AG08396 (cell line): ENCODE results near the gene STK24.

ENCODE experiments used
- DNase-seq: peaks from one replicate; pipeline ENCODE4 v3.0.0; 2012; ENCODE audit warnings: low spot score, mixed read lengths

STK24 gene

GRCh38 chr13:98509271-98510155 is 67.4 kb downstream of the STK24 start:
- DNase-seq = peak; percentile 79

GRCh38 chr13:98508685-98509084 is 68.2 kb downstream of the STK24 start:
- peak; percentile 28 for DNase-seq

- no peak for DNase-seq
These were observed 68.6 kb downstream of the STK24 start for GRCh38 chr13:98508280-98508679.

GRCh38 chr13:98507282-98507797 is 69.6 kb downstream of the STK24 start:
- DNase-seq = no peak

DNA sequence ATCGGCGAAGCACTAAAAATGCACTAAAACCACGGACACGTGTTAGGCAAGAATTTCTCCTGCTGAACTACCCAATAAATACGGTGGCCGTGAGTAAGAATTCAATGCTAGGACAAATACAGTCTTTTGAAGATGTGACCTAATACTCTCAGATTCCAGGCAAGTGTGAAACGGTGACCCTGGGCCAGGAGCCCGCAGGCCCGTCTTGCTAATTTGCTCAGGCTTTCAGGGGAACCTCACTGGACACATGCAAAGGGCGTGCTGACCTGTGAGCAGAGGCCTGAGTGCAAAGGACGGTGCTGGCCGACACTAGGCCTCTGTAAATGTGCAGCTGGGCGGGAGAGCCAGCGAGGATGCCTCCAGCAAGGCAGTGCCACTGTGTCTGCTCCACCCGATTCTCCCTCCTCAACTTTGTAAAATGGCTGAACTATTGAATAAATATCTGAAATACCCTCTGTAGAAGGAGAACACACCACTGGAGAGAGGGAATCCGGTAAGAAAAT is 70.1 kb downstream of the STK24 start:
- DNase-seq = no peak

- DNase-seq = no peak
These were observed 70.6 kb downstream of the STK24 start for GRCh38 chr13:98506322-98506721.

- DNase-seq = no peak
These were observed 71.7 kb downstream of the STK24 start for GRCh38 chr13:98505217-98505616.

GRCh38 chr13:98504371-98504963 is 72.4 kb downstream of the STK24 start:
- no peak for DNase-seq

GRCh38 chr13:98504029-98504351 is 72.9 kb downstream of the STK24 start:
- no peak for DNase-seq

- no peak for DNase-seq
These were observed 73.5 kb downstream of the STK24 start for GRCh38 chr13:98503175-98504028.

DNA sequence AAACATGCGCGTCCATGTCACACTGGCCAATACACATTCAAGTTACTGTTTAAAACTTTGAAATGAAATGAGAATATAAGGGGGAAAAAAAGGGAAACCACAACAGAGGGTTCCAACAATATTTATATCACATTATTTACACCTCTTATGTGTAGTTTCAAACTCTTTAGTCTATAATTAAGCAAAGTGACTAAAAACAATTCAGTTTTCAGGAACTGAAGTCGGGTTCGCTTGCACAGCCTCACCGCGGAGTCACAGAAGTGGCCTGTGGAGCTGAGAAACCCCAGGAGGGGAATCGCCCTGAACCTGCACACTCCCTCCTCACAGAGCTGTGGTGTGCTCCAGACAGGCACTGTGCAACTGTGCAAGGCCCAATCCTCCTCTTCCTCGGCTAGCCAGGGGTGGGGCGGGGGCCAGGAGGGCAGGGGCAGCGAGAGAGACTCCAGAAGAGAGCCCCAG is 75.9 kb downstream of the STK24 start:
- no peak for DNase-seq

- DNase-seq = no peak
These were observed 79.9 kb downstream of the STK24 start for GRCh38 chr13:98496966-98497365.

GRCh38 chr13:98496479-98496791 is 80.5 kb downstream of the STK24 start:
- no peak for DNase-seq

DNA sequence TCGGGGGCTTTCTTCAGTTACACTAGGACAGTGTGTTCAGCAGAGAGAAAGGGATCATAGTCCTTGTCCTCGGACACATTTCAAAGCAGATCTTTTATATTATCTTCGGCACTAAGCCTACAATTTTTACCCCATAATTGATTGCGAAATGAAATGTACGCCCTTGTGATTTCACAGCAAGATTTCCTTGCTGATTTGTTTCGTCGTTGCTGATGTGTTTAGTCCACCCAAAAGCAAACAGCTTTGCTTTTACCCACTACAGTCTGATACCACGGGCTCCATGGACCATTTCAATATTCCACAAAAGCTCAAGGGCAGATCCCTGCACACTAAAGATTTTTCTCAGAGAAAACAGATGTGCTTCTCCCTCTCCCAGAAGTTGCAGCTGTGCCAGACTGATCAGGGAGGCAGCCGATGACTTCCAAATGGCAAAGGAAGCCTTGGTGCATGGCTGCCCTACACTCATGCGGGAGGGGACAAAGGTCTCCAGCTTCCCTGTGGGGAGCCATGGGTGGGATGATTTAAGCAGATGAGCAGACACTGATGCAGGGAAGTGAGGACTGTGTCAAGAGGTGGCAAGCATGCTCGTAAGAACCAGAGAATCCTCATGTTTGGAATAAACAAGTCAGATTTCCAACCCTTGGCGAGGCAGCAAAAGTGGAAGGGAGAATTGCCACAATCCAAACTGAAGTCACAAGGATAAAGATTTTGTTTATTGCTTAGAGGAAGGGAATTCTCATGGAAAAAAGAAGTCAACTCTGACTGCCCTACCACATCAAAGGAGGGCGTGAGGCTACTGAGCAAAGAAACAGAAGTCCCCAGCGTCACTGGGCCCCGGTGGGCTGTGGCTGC is 81.1 kb downstream of the STK24 start:
- no peak for DNase-seq

- no peak for DNase-seq
These were observed 82.1 kb downstream of the STK24 start for GRCh38 chr13:98494769-98495168.

DNA sequence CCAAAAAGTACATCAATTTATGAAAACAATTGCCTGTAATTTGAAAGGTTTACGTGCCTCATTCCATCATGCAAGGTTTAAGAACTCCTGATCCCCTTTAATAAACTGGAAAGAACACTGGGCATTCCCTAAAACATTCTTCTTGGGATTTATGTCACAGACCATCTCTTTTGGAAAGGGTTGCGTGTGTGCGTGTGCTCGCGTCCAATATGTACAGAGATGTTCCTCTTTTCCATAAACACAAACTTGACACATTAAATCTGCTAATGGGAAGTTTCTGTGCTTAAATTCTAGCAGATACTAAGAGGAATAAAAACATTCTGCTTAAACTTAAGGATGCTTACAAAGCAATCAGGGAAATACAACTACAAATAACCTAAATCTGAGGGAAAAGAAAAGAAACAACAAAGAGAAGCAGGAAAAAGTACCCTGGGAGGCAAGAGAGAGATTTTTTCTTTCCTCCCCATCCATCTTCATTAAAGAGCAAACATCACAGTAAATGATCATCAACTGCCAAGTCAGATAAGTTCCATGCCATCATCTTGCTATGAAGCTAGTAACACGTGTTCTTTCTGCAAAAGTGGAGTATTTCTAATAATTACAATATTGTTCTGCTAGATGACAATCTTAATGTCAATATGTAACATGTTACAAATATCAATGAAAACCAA is 83.7 kb downstream of the STK24 start:
- no peak for DNase-seq

DNA sequence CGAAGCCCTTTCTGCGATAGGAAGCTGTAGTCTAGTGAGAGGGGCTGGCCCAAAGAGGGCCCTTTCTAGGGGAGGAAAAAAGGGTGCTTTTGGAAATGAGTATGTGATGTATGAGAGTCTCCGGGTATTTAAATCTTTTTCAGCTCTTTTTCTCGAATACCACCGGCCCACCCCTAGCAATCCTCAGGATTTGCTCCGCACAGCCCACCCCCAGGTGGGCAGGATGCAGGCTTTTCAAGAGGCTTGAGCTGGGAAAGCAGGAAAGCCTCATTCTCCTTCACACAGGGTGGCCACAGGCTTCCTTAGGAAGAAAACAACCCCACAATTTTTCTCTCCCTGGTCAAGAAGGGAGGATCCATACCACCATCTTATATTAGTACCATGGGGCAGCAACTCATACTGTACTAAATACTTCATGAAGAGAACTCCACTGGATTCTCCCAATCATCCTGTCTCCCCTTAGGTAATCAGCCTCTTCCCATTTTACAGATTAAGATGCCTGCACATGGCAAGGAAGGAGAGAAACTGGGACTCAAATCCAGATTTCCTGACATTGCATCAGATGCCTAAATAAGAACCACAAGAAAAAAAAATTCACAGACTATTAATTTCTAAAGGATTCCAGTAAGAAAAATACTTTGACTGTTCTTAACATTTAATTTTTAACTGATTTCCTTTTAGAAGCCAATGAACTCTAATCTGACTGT is 84.4 kb downstream of the STK24 start:
- no peak for DNase-seq

- DNase-seq = no peak
These were observed 86.0 kb downstream of the STK24 start for GRCh38 chr13:98490866-98491265.

- DNase-seq = no peak
These were observed 86.6 kb downstream of the STK24 start for GRCh38 chr13:98490195-98490836.
